GM18526 (cell line): Measurements from ENCODE around the gene TMEM184A.

Experiments
- POLR2A ChIP-seq: IDR thresholded peaks from 3 replicates; pipeline ENCODE4 v1.6.1; 2011; ENCODE audit not compliant: insufficient read length; ENCODE audit errors: extremely low read depth

TMEM184A gene

DNA sequence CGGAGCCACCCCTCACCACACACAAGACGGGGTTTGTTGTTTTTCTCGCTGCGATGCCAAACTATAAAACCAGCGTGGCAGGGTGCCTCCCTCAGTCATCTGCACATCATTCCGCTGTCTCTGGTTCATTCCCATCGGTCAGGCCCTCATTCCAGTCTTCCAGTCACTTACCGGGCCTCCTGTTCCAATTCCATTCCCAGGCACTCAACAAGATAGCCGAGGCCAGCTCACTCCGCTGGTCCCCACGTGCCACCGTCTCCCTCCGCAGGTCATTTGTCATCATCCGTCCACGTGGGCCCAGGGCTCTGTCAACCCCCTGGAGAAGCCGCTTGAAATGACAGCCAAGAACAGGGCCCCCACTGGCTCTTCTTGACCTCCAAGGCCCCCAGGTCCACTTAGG lies 6.1 kb upstream of the TMEM184A start:
- TF ChIP-seq POLR2A = no peak

- TF ChIP-seq POLR2A = no peak
Observed at GRCh38 chr7:1561036-1561940, 5.3 kb upstream of the TMEM184A start.

- no peak for TF ChIP-seq POLR2A
Observed at GRCh38 chr7:1560620-1561031, 4.6 kb upstream of the TMEM184A start.

GRCh38 chr7:1559626-1560590 lies 3.9 kb upstream of the TMEM184A start:
- no peak for TF ChIP-seq POLR2A

- no peak for TF ChIP-seq POLR2A
Observed at GRCh38 chr7:1558841-1559625, 3.0 kb upstream of the TMEM184A start.

DNA sequence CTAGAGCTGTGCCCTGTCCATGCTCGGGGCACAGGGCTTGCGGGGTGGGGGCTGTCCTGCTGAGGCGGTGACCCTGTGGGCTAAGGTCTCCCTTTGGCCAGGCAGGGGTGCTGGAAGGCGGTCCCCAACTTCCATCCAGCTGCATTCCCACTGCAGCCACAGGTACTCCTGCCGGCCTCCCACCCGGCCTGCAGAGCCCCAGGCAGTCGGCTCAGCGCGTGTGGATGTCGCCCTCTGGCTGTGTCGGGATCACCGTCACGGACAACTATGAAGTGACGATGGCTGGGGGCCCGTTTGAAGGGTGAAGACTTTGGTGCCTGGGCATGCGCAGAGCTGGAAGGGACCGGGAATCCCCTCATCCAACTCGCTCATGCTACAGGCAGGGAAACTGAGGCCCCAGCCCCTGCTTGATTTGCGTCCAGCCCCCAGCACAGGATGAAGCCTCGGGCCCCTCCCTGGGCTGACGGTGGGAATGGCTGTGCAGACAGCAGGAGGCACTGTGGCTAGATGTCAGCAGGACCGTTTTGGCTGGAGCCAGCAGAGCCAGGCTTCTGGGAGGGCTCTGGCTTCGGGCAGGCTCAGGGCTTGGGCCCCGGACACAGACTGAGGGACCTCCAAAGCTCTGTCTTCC lies 2.3 kb upstream of the TMEM184A start:
- no peak for TF ChIP-seq POLR2A

GRCh38 chr7:1557771-1558170 lies 1.8 kb upstream of the TMEM184A start:
- TF ChIP-seq POLR2A = no peak

- TF ChIP-seq POLR2A = no peak
Observed at GRCh38 chr7:1557006-1557405, 1.0 kb upstream of the TMEM184A start.

GRCh38 chr7:1555046-1555812 lies 776 bp downstream of the TMEM184A start:
- no peak for TF ChIP-seq POLR2A

- TF ChIP-seq POLR2A = no peak
Observed at GRCh38 chr7:1554333-1555045, 1.5 kb downstream of the TMEM184A start.

- TF ChIP-seq POLR2A = no peak
Observed at GRCh38 chr7:1553512-1554210, 2.3 kb downstream of the TMEM184A start.

GRCh38 chr7:1552200-1552599 lies 3.8 kb downstream of the TMEM184A start:
- TF ChIP-seq POLR2A = no peak

DNA sequence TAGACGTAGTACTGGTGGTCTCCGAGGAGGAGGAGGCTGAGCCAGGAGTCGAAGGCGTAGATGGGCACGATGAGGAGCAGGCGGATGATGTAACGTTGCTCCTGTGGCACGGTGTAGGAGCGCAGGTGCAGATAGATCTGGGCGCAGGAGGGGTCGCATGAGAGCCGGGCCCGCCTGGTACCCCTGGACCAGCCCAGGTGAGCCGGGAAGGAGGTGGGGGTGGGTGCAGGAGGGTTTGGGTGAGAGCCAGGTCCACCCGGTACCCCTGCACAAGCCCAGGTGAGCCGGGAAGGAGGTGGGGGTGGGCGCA lies 5.2 kb downstream of the TMEM184A start:
- no peak for TF ChIP-seq POLR2A
